Activated T-cell treated with anti-CD3 and anti-CD28 coated beads, Interleukin-2, amount 50 U/mL, for 4 hours (primary cell): ENCODE data around the gene ADCY2. TPM values are rescaled to one million over a fixed set of nuclear protein-coding genes. Genes with fewer than 3 reads are reported as not detected.
A peak's percentile ranks its signal among the peaks of the same experiment; 100 is the strongest.

Source experiments
- ATAC-seq, 2 donors: fragments of 200-7000 bp; cut with Tn5 transposase; one replicate each; pipeline ENCODE4 v1.10.0; 2021
- DNase-seq: peaks from one replicate; pipeline ENCODE4 v3.0.0-alpha.2; 2020
- H3K27me3 Mint-ChIP-seq: one replicate; pipeline ENCODE4 v1.8.0; 2021; ENCODE audit warnings: low read depth, mixed read lengths
- H3K36me3 Mint-ChIP-seq: one replicate; pipeline ENCODE4 v1.8.0; 2022; ENCODE audit warnings: mixed read lengths; ENCODE audit not compliant: insufficient read depth
- H3K4me1 Mint-ChIP-seq: one replicate; pipeline ENCODE4 v1.8.0; 2021; ENCODE audit warnings: low read depth, mixed read lengths
- H3K4me3 Mint-ChIP-seq: one replicate; pipeline ENCODE4 v1.8.0; 2021; ENCODE audit warnings: mild to moderate bottlenecking, moderate library complexity, mixed read lengths
- H3K9me3 Mint-ChIP-seq: one replicate; pipeline ENCODE4 v1.8.0; 2021; ENCODE audit warnings: mixed read lengths
- total RNA-seq, 3 donors: library from RNA; stranded (reverse); gene quantifications; one replicate each; pipeline ENCODE4 v1.2.1, GENCODE V29; 2021

Gene ADCY2
- total RNA-seq, 3 donors from 2014 or later = 0.08 to 0.26 (median 0.11) TPM

DNA sequence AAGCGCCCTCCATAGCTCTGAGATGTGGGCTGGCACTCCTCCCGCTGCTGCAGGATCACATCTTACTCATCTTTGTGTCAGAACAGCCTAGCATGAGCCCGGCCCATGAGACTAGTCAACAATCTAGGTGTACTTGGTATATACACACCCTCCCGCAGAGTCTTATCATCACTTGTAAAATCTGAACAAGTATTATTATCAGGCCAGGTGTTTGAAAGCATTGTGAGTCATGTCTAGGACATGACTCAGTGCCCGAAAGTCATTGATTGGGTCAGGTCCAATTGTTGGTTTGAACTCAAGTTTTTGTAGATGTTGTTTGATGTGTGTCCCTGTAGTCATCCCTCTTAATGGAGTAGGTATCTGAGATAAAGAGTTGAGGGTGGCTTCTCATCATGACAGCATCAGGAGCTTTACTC is 346.3 kb downstream of the ADCY2 start:
- H3K36me3 Mint-ChIP-seq = no peaks in the 10 kb centered on the region
- H3K9me3 Mint-ChIP-seq = no peaks in the 10 kb centered on the region
- H3K27me3 Mint-ChIP-seq = peaks cover 2% of the 10 kb centered on the region
- DNase-seq (no peak), ATAC-seq (peak; percentile 21 to 67)
- no peaks in the 10 kb centered on the region for H3K4me1 Mint-ChIP-seq
- H3K4me3 Mint-ChIP-seq = no peak overlapping the region

DNA sequence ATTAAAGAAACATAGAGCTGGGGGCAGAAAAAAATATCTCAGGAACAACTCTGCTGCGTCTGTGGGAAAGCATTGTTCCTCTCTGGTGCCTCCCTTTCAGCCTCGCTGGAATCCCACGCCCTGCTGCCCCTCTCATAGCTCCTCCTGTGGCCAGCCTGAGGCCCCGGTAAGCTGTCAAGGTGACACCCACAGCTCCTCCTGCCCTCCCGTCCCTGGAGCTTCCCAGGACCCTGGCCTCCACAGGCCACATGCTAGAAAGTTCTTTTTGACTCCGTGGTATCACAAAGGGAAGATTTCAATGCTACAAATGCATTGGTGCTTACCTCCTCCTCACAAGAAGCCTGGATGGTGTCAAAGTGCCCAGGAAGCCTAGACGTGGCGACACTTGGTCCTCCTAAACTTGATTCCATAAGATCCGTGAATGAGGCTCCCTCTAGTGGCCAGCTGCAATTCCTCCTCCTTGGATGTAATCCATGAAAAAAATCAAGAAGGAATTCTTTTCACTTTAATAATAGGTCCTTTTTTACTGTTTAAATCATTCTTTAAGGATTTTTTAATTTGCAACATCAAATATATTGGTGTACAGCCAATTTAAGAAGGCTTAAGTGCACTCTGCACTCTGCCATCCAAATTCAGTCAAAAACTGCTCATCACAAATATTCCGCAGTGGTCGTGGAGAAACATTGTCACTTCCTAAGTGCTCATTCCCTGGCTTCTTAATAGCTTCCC is 350.1 kb downstream of the ADCY2 start:
- peak; percentile 20 for DNase-seq
- no peaks in the 10 kb centered on the region for H3K36me3 Mint-ChIP-seq
- H3K4me3 Mint-ChIP-seq = no peak overlapping the region

GRCh38 chr5:7747728-7748127 is 351.8 kb downstream of the ADCY2 start:
- Mint-ChIP-seq H3K27me3 (peaks cover 13% of the 10 kb centered on the region), H3K4me1 (no peaks in the 10 kb centered on the region), H3K9me3 (no peaks in the 10 kb centered on the region), H3K4me3 (no peak overlapping the region), H3K36me3 (no peaks in the 10 kb centered on the region)
- no peak for DNase-seq
- ATAC-seq = no peak

More for the DNA sequence above, 350.1 kb downstream of the ADCY2 start:
- Mint-ChIP-seq H3K27me3 (peaks cover 8% of the 10 kb centered on the region), H3K4me1 (no peaks in the 10 kb centered on the region), H3K9me3 (no peaks in the 10 kb centered on the region)
- no peak for ATAC-seq

DNA sequence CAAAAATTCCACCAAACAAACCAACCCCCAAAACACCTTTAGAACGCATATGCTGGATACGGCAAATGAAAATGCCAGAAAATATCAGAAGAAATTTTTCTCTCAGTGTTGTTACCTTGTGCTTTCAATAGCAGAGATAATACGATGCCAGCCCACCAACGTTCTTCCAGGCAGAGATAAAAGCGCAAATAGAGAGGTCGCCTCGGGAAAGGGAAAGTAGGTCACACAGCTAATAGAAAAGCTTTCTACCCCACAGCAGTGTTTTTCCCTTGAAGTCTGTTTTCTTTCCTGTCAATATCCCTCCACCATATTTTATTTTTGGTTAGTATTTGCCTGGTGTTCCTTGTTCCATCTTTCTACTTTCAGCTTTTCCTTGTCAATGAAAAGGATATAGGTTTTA is 353.7 kb downstream of the ADCY2 start:
- peaks cover 21% of the 10 kb centered on the region for H3K27me3 Mint-ChIP-seq
- H3K4me3 Mint-ChIP-seq = no peak overlapping the region
- DNase-seq = no peak
- no peak for ATAC-seq
- no peaks in the 10 kb centered on the region for H3K36me3 Mint-ChIP-seq
- no peaks in the 10 kb centered on the region for H3K9me3 Mint-ChIP-seq
- H3K4me1 Mint-ChIP-seq = no peaks in the 10 kb centered on the region

- Mint-ChIP-seq H3K27me3 (peaks cover 37% of the 10 kb centered on the region), H3K4me1 (no peaks in the 10 kb centered on the region), H3K9me3 (no peaks in the 10 kb centered on the region), H3K4me3 (no peak overlapping the region), H3K36me3 (no peaks in the 10 kb centered on the region)
- ATAC-seq (no peak), DNase-seq (no peak)
Measured at GRCh38 chr5:7751874-7752273, 355.9 kb downstream of the ADCY2 start.

DNA sequence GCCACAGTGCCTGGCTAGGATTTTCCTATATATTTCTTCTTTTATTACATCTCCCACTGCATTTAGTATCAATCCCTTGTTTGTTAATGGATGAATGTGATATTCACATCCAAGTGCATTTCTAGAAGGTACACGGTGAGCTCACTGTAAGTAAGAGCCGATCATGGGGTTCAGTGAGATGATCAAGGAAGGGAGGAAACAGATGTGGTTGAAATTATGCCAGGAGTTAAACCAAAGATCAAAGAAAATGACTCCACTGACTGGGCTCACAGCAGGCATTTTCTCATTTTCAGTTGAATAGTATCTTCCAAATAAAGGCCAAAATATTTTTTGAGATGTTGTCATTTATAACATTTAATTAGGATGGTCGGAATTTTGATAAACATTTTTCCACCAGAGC is 357.2 kb downstream of the ADCY2 start:
- no peaks in the 10 kb centered on the region for H3K36me3 Mint-ChIP-seq
- DNase-seq (no peak), ATAC-seq (no peak)
- no peaks in the 10 kb centered on the region for H3K4me1 Mint-ChIP-seq
- H3K27me3 Mint-ChIP-seq = peaks cover 32% of the 10 kb centered on the region
- no peaks in the 10 kb centered on the region for H3K9me3 Mint-ChIP-seq
- H3K4me3 Mint-ChIP-seq = no peak overlapping the region

- H3K36me3 Mint-ChIP-seq = no peaks in the 10 kb centered on the region
- ATAC-seq (no peak), DNase-seq (no peak)
- H3K4me1 Mint-ChIP-seq = no peaks in the 10 kb centered on the region
- no peaks in the 10 kb centered on the region for H3K9me3 Mint-ChIP-seq
- H3K27me3 Mint-ChIP-seq = peaks cover 35% of the 10 kb centered on the region
- no peak overlapping the region for H3K4me3 Mint-ChIP-seq
Measured at GRCh38 chr5:7753596-7753995, 357.7 kb downstream of the ADCY2 start.

DNA sequence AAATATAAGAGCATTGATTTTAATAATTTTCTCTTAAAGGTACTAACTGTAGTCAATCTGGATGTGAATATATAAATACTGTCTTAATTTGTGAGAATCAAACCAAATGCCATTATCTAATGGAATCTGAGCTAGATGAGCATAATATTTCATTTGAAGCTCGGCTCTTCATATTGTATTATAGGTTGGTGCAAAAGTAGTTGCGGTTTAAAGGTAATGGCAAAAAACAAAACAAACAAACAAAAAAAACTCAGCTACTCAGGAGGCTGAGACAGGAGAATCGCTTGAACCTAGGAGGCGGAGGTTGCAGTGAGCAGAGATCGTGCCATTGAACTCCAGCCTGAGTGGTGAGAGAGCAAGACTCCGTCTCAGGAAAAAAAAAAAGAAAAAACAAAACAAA is 358.6 kb downstream of the ADCY2 start:
- no peak for ATAC-seq
- Mint-ChIP-seq H3K9me3 (no peaks in the 10 kb centered on the region), H3K36me3 (no peaks in the 10 kb centered on the region), H3K4me3 (no peak overlapping the region), H3K4me1 (no peaks in the 10 kb centered on the region), H3K27me3 (peaks cover 38% of the 10 kb centered on the region)
- no peak for DNase-seq

- no peak for DNase-seq
- H3K9me3 Mint-ChIP-seq = no peaks in the 10 kb centered on the region
- no peaks in the 10 kb centered on the region for H3K4me1 Mint-ChIP-seq
- ATAC-seq = peak in 1 of 2 donors; percentile 55
- no peak overlapping the region for H3K4me3 Mint-ChIP-seq
- no peaks in the 10 kb centered on the region for H3K36me3 Mint-ChIP-seq
- peaks cover 38% of the 10 kb centered on the region for H3K27me3 Mint-ChIP-seq
Measured at GRCh38 chr5:7754997-7755596, 359.2 kb downstream of the ADCY2 start.

DNA sequence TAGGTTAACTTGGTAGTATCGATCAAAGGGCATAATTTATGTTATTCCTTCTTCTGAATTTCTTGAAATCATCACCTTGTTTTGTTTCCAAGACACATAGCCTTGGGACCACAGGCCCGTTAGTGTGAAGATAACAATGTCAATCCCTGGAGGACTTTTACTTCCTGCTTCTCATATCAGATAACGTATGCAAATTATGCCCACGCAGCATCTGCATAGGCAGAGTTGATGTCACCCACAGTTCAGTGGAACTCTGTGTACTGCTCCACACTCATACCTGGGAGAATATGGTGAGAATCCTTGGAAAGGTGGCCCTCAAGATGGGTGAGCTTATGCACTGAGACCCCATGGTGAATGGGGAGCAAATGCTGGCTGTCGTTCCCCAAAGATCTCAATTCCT is 360.0 kb downstream of the ADCY2 start:
- Mint-ChIP-seq H3K4me1 (no peaks in the 10 kb centered on the region), H3K27me3 (peaks cover 36% of the 10 kb centered on the region), H3K4me3 (no peak overlapping the region), H3K9me3 (no peaks in the 10 kb centered on the region), H3K36me3 (no peaks in the 10 kb centered on the region)
- ATAC-seq (no peak), DNase-seq (no peak)

DNA sequence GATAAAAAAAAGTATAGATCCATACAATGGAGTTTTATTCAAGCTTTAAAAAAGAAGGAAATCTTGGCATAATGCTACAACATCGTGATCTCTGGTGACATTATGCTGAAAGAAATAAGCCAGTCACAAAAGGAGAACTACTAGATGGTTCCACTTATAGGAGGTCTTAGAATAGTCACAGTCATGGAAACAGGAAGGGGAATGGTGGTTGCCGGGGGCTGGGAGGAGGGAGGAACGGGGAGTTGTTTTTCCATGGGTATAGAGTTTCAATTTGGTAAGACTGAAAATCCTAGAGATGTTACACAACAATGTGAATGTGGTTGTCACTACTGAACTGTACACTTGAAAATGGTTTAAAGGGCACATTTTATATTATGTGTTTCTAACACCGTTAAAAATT is 360.5 kb downstream of the ADCY2 start:
- no peaks in the 10 kb centered on the region for H3K4me1 Mint-ChIP-seq
- no peak for ATAC-seq
- H3K36me3 Mint-ChIP-seq = no peaks in the 10 kb centered on the region

GRCh38 chr5:7759257-7759871 is 363.4 kb downstream of the ADCY2 start:
- DNase-seq = no peak

More for the DNA sequence above, 360.5 kb downstream of the ADCY2 start:
- Mint-ChIP-seq H3K27me3 (peaks cover 38% of the 10 kb centered on the region), H3K4me3 (no peak overlapping the region), H3K9me3 (no peaks in the 10 kb centered on the region)
- DNase-seq = no peak

GRCh38 chr5:7759951-7760580 is 364.1 kb downstream of the ADCY2 start:
- no peak overlapping the region for H3K4me3 Mint-ChIP-seq
- no peaks in the 10 kb centered on the region for H3K36me3 Mint-ChIP-seq
- no peak for ATAC-seq
- no peak for DNase-seq
- H3K9me3 Mint-ChIP-seq = no peaks in the 10 kb centered on the region
- peaks cover 30% of the 10 kb centered on the region for H3K27me3 Mint-ChIP-seq
- H3K4me1 Mint-ChIP-seq = no peaks in the 10 kb centered on the region

More at GRCh38 chr5:7759257-7759871, 363.4 kb downstream of the ADCY2 start:
- H3K4me1 Mint-ChIP-seq = no peaks in the 10 kb centered on the region
- H3K27me3 Mint-ChIP-seq = peaks cover 32% of the 10 kb centered on the region
- no peaks in the 10 kb centered on the region for H3K36me3 Mint-ChIP-seq
- H3K9me3 Mint-ChIP-seq = no peaks in the 10 kb centered on the region
- H3K4me3 Mint-ChIP-seq = no peak overlapping the region
- no peak for ATAC-seq

DNA sequence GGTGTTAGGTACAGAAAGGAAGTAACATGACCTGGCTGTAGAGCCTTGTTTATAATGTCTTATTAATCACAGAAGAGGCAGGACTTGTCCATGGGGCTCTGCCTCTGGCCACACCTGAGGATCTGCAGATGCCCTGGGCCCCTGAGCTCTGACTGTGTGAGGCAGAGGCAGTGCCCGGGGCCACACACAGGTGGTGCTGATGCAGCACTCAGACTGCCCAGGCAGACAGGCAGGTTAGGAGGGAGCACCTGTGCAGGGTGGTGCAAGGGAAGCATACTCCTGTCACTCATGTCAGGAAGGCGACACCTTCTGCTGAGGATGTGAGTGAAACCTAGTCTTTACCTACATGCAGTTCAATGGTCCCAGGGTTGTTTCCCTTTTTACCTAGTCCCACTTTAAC is 366.3 kb downstream of the ADCY2 start:
- Mint-ChIP-seq H3K36me3 (no peaks in the 10 kb centered on the region), H3K4me1 (no peaks in the 10 kb centered on the region), H3K27me3 (peaks cover 32% of the 10 kb centered on the region), H3K9me3 (no peaks in the 10 kb centered on the region), H3K4me3 (no peak overlapping the region)
- ATAC-seq (no peak), DNase-seq (no peak)
